A549 (cell line): ENCODE data around the gene MUC2. TPM values are rescaled to one million over a fixed set of nuclear protein-coding genes. Genes with fewer than 3 reads are reported as not detected.
A peak's percentile ranks its signal among the peaks of the same experiment; 100 is the strongest.

Source experiments
- ATAC-seq, 2 experiments: fragments of 200-7000 bp in 1 of 2; fragments of >200 bp in 1 of 2; cut with Nextera tagmentation in 1 of 2; cut with Tn5 transposase in 1 of 2; 3 replicates each; pipeline versions ENCODE4 v1.8.0 to v1.9.1; 2018 to 2020; ENCODE audit warnings: mild to moderate bottlenecking in 1 of 2, moderate library complexity in 1 of 2
- CTCF ChIA-PET: fragments of 300-600 bp; sonication (Branson Sonifier 250); formaldehyde crosslinking; extraction: SDS; loops from one replicate; lab custom pipeline; 2021; ENCODE audit warnings: antibody characterized with exemption, inconsistent platforms; lab: Yijun Ruan, JAX
- POLR2A ChIA-PET: fragments of 350-600 bp; formaldehyde crosslinking; extraction: SDS; loops from one replicate; lab custom pipeline; 2021; ENCODE audit warnings: antibody characterized with exemption, inconsistent platforms; lab: Yijun Ruan, JAX
- DNase-seq, 2 experiments: peaks; one replicate each; pipeline versions ENCODE4 v3.0.0 to v3.0.0-alpha.2; 2011 to 2016; ENCODE audit warnings: low read depth in 1 of 2, low spot score in 1 of 2
- FAIRE-seq: peaks from 2 replicates; lab custom pipeline; 2011; peaks lifted over from hg19 to GRCh38; lab: Jason Lieb, UNC
- H3K27ac ChIP-seq, 2 experiments: fragments of >200 bp; sonication (Bioruptor Twin); formaldehyde crosslinking; 3 replicates each; pipeline ENCODE4 v1.5.1; 2016 to 2017
- H3K4me1 ChIP-seq: fragments of >200 bp; sonication (Bioruptor Twin); formaldehyde crosslinking; 3 replicates; pipeline ENCODE4 v1.6.1; 2016
- H3K4me2 ChIP-seq: fragments of >200 bp; sonication (Bioruptor Twin); formaldehyde crosslinking; 3 replicates; pipeline ENCODE4 v1.6.1; 2016
- H3K4me3 ChIP-seq: fragments of >200 bp; sonication (Bioruptor Twin); formaldehyde crosslinking; 3 replicates; pipeline ENCODE4 v1.5.1; 2016
- H3K9me3 ChIP-seq: fragments of >200 bp; sonication (Bioruptor Twin); formaldehyde crosslinking; 3 replicates; pipeline ENCODE4 v1.6.1; 2016
- CBX2 ChIP-seq: fragments of 200-600 bp; sonication (generic); IDR thresholded peaks from 2 replicates; pipeline ENCODE4 v1.6.1; 2016; ENCODE audit warnings: low read depth, mild to moderate bottlenecking, borderline replicate concordance
- CEBPB ChIP-seq, 2 experiments: fragments of >200 bp in 1 of 2; sonication (Bioruptor Twin) in 1 of 2; formaldehyde crosslinking in 1 of 2; IDR thresholded peaks; 2 replicates each; pipeline ENCODE4 v1.6.1; 2012 to 2016
- E2F6 ChIP-seq: IDR thresholded peaks from 2 replicates; pipeline ENCODE4 v1.6.1; 2012; ENCODE audit warnings: low read depth, borderline replicate concordance
- EP300 ChIP-seq, 2 experiments: fragments of >200 bp; sonication (Bioruptor Twin); formaldehyde crosslinking; IDR thresholded peaks; 2 replicates in 1 of 2; 3 replicates in 1 of 2; pipeline ENCODE4 v1.6.1; 2016 to 2017
- FOSL2 ChIP-seq, 2 experiments: fragments of 450-650 bp in 1 of 2; fragments of >200 bp in 1 of 2; sonication (Bioruptor Twin) in 1 of 2; formaldehyde crosslinking; IDR thresholded peaks; 2 replicates each; pipeline versions ENCODE4 v1.5.0 to v1.6.1; 2016 to 2020; ENCODE audit warnings: mild to moderate bottlenecking in 1 of 2, moderate library complexity in 1 of 2
- FOXS1 ChIP-seq: fragments of 250-450 bp; sonication (Bioruptor Pico); IDR thresholded peaks from 2 replicates; pipeline ENCODE4 v1.5.0; 2020; ENCODE audit warnings: mild to moderate bottlenecking, moderate library complexity
- GATA3 ChIP-seq: IDR thresholded peaks from 2 replicates; pipeline ENCODE4 v1.6.1; 2012; ENCODE audit warnings: borderline replicate concordance
- HDAC2 ChIP-seq: fragments of 200-600 bp; sonication (generic); IDR thresholded peaks from 2 replicates; pipeline ENCODE4 v1.6.1; 2016
- HMGXB4 ChIP-seq: fragments of 250-450 bp; sonication (Bioruptor Pico); IDR thresholded peaks from 2 replicates; pipeline ENCODE4 v1.5.0; 2021; ENCODE audit warnings: mild to moderate bottlenecking, moderate library complexity, borderline replicate concordance
- HOXB13 ChIP-seq: fragments of 250-450 bp; sonication (Bioruptor Pico); IDR thresholded peaks from 2 replicates; pipeline ENCODE4 v1.5.0; 2020; ENCODE audit warnings: low read depth, mild to moderate bottlenecking, moderate library complexity
- HOXB5 ChIP-seq: fragments of 250-450 bp; sonication (Bioruptor Pico); IDR thresholded peaks from 2 replicates; pipeline ENCODE4 v1.5.0; 2020; ENCODE audit warnings: mild to moderate bottlenecking, moderate library complexity
- JUN ChIP-seq, 2 experiments: fragments of >200 bp; sonication (Bioruptor Twin); formaldehyde crosslinking; IDR thresholded peaks; 2 replicates in 1 of 2; 3 replicates in 1 of 2; pipeline ENCODE4 v1.6.1; 2016 to 2017
- JUNB ChIP-seq: fragments of >200 bp; sonication (Bioruptor Twin); formaldehyde crosslinking; IDR thresholded peaks from 2 replicates; pipeline ENCODE4 v1.6.1; 2016
- KDM5A ChIP-seq: fragments of 200-600 bp; sonication (generic); IDR thresholded peaks from 2 replicates; pipeline ENCODE4 v1.6.1; 2016; ENCODE audit warnings: antibody characterized with exemption, mild to moderate bottlenecking
- MAX ChIP-seq: IDR thresholded peaks from 2 replicates; pipeline ENCODE4 v1.6.1; 2012
- NPAS2 ChIP-seq: fragments of 250-450 bp; sonication (Bioruptor Pico); IDR thresholded peaks from 2 replicates; pipeline ENCODE4 v1.8.0; 2022; ENCODE audit warnings: mild to moderate bottlenecking, moderate library complexity, borderline replicate concordance
- POLR2A ChIP-seq: IDR thresholded peaks from 2 replicates; pipeline ENCODE4 v1.6.1; 2012; ENCODE audit warnings: mild to moderate bottlenecking, low read length
- RAD21 ChIP-seq, 2 experiments: fragments of >200 bp in 1 of 2; sonication (Bioruptor Twin) in 1 of 2; formaldehyde crosslinking in 1 of 2; IDR thresholded peaks in 1 of 2; conservative IDR thresholded peaks in 1 of 2; 2 replicates in 1 of 2; 3 replicates in 1 of 2; pipeline ENCODE4 v1.6.1; 2012 to 2018; ENCODE audit warnings: inconsistent platforms in 1 of 2
- RNF2 ChIP-seq: fragments of 200-600 bp; sonication (generic); IDR thresholded peaks from 2 replicates; pipeline ENCODE4 v1.6.1; 2016; ENCODE audit warnings: low read depth, mild to moderate bottlenecking, antibody characterized with exemption, moderate library complexity, borderline replicate concordance
- SREBF2 ChIP-seq: fragments of 450-650 bp; IDR thresholded peaks from 2 replicates; pipeline ENCODE4 v1.6.1; 2014; ENCODE audit warnings: mild to moderate bottlenecking, moderate library complexity
- ZSCAN20 ChIP-seq: fragments of 250-450 bp; sonication (Bioruptor Pico); IDR thresholded peaks from 2 replicates; pipeline ENCODE4 v1.8.0; 2022; ENCODE audit warnings: mild to moderate bottlenecking, moderate library complexity
- WGBS: methylation state at CpG from one replicate; pipeline ENCODE4 v1.1.6; 2017; ENCODE audit errors: missing lambda C conversion rate; 5-methylcytosine and 5-hydroxymethylcytosine counted together
- polyA plus RNA-seq, 4 experiments: library from polyadenylated mRNA; depleted of rRNA in 3 of 4; stranded (reverse); fragments of >200 nt; fragmentation: RNase III in 1 of 4; extraction: RNeasy Plus Mini Kit Qiagen cat#74134 plus additional on column Dnase treatment in 1 of 4; gene quantifications; 2 replicates in 3 of 4; 3 replicates in 1 of 4; pipeline ENCODE4 v1.2.3, GENCODE V29; 2011 to 2017

The MUC2 gene
- polyA plus RNA-seq, 2 of the 4 experiments (the other 2 are of a cell fraction) = 0.01 to 0.03 TPM

- peak; percentile 15 to 28; a peak in 3 of 6 replicates for ATAC-seq
- Histone ChIP-seq H3K4me2 (peak overlapping the region; percentile 64), H3K4me1 (peaks cover 19% of the 10 kb centered on the region), H3K4me3 (no peak overlapping the region; the same call in 2 of the 3 replicates), H3K9me3 (peaks cover 14% of the 10 kb centered on the region), H3K27ac (peak overlapping the region; percentile 68 to 82)
- CTCF ChIA-PET = interaction anchor here (1.5 to 4.3 kb wide), 2 partner anchors 10 to 212 kb away, joined by 3 to 28 read pairs; no protein-coding TSS in a partner anchor
- TF ChIP-seq CBX2 (no peak), HOXB13 (CRISPR knock-in tag) (0 out of 2 replicates have a peak, but pooled peaks have one; percentile 34)
- 77% methylated on average over 16 of the region's 16 CpGs for WGBS
- FAIRE-seq = no peak
- DNase-seq = no peak
- POLR2A ChIA-PET = no interaction called here
Observed at GRCh38 chr11:1060410-1060809, 14.3 kb upstream of the MUC2 start.

DNA sequence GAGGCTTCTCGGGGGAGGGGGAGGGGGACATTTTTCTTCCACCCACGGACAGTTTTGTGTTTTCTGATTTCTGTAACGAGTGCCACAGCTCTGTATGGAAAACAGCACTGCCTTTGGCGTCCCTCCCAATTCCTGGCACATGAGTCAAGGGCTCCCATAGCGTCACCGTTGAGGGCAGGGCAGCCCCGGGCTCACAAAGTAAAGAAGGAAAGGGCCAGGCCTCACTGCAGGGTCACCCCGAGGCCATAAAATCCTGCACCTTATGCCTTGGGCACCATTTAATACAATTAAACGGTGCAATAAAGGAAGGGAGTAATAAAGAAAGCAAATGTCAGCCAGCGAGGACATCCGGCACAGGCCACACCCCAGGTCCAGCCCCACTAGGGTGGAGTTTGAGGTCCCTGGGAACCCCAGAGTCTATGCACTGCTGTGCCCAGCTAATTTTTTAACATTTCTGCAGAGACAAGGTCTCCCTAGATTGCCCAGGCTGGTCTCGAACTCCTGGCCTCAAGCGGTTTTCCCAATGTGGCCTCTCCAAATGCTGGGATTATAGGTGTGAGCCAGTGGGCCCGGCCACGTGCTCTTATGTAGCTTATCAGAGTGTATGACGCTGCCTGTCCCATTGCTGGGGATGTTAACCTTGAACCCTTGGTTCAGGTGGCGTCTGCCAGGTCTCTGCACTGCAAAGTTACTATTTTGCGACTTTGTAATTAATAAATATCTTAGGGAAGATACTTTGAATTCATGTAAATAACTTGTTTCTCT, 13.6 kb upstream of the MUC2 start:
- 32% methylated on average over 18 of the region's 18 CpGs for WGBS
- Histone ChIP-seq H3K4me1 (peaks cover 19% of the 10 kb centered on the region), H3K9me3 (peaks cover 14% of the 10 kb centered on the region), H3K4me2 (peak overlapping the region; percentile 64)
- CTCF ChIA-PET = interaction anchor here (1.5 to 4.3 kb wide), 2 partner anchors 10 to 212 kb away, joined by 3 to 28 read pairs; no protein-coding TSS in a partner anchor
- DNase-seq (peak; percentile 83 to 89), ATAC-seq (peak; percentile 89 to 91)
- POLR2A ChIA-PET = no interaction called here
- TF ChIP-seq JUNB (0 out of 2 replicates have a peak, but pooled peaks have one; percentile 21), GATA3 (peak; percentile 44), NPAS2 (CRISPR knock-in tag) (no peak), FOSL2 (IDR thresholded peaks at IDR 0.05) (no peak), FOSL2 (CRISPR knock-in tag; IDR thresholded peaks at IDR 0.05) (peak; percentile 78), EP300 (IDR thresholded peaks at IDR 0.05) (0 out of 5 replicates have a peak, but pooled peaks of 1 of the 2 experiments have one; percentile 45), HOXB13 (CRISPR knock-in tag) (no peak), HOXB5 (CRISPR knock-in tag) (no peak), E2F6 (0 out of 2 replicates have a peak, but pooled peaks have one; percentile 24), JUN (IDR thresholded peaks at IDR 0.05) (peak in 1 of 2 experiments; percentile 44; a peak in 2 of 5 replicates), MAX (peak; percentile 47; the same call in 1 of the 2 replicates)
- TF ChIP-seq, all 56 proteins: peak for 7
- FAIRE-seq = peak; percentile 32
- H3K4me3 ChIP-seq = no peak overlapping the region; the same call in 2 of the 3 replicates
- H3K27ac ChIP-seq = peak overlapping the region; percentile 68 to 82

DNA sequence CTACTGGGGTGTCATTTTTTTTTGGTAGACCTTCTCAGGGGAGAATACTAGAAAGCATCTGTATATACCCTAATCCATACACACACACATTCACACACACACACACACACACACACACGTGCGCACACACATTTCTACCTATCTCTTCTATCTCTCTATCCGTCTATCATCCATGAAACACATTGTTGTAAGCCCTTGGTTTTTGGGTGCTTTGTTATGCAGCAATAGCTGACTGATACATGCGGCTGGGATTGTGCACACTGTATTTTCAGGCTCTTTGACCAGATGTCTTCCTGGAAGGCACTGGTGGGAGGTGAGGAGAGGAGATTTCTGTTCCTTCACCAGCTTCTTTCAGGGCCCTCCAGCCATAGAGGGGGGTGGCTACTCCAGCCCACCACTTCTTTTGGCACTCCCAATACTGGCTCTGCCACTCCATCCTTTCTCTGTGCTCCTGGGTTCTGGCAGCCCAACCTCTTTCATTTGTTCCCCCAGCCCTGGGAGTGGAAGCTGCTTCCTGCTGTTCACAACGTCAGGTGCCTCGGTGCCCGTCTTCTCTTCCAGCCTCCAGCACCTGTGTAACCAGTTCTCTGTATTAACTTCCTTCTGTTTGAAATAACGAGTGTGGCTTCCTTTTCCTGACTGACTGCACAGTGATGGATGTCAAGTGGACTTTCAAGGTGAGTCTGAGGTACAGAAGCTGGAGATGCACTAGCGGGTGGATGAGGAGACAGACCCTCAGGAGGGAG, 12.4 kb upstream of the MUC2 start:
- H3K9me3 ChIP-seq = peaks cover 14% of the 10 kb centered on the region
- ChIA-PET CTCF (interaction anchor here (4.3 kb wide), 1 partner anchor 11 kb away, joined by 28 read pairs; no protein-coding TSS in a partner anchor), POLR2A (no interaction called here)
- ATAC-seq (no peak), DNase-seq (no peak), FAIRE-seq (no peak)
- TF ChIP-seq JUNB (no peak), ZSCAN20 (CRISPR knock-in tag) (no peak), FOXS1 (CRISPR knock-in tag) (no peak), RNF2 (no peak), HOXB5 (CRISPR knock-in tag) (no peak), KDM5A (no peak), HMGXB4 (no peak), RAD21 (conservative IDR thresholded peaks at IDR 0.05 in 1 of 2, IDR thresholded peaks at IDR 0.05 in 1 of 2) (no peak), SREBF2 (no peak), GATA3 (no peak), POLR2A (no peak), HDAC2 (no peak), JUN (IDR thresholded peaks at IDR 0.05) (no peak), EP300 (IDR thresholded peaks at IDR 0.05) (no peak), CEBPB (IDR thresholded peaks at IDR 0.05) (no peak), HOXB13 (CRISPR knock-in tag) (no peak)
- H3K4me3 ChIP-seq = no peak overlapping the region
- no peak overlapping the region for H3K4me2 ChIP-seq
- H3K27ac ChIP-seq = peak overlapping the region in 1 of 2 experiments; percentile 4; a peak in 1 of 6 replicates
- 90% methylated on average over 9 of the region's 9 CpGs for WGBS
- peaks cover 13% of the 10 kb centered on the region for H3K4me1 ChIP-seq
